ENCODE results near the gene GOLPH3.
"Not testable (repeated sequence)": the region's sequence is repeated elsewhere in the genome, so short reads cannot be mapped to it uniquely, and the experiment has no call there.

GOLPH3 gene

DNA sequence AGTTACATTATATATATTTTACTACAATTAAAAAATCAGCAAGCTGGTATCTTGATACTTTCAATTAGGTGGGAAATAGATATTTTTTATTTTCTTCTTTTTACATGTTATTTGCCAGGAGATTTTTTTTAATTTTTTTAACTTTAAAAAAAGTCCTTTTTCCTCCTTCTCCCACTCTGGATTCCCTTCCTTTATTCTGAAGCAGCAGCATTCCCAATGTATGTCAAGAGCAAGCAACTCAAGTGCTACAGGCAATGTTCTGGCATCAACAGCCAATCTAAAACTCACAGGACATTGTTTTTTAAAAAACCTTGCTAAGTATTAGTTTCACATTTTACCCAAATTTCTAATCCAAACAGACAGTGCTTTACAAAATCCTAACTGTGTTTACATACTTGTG, 41.4 kb downstream of the GOLPH3 start:
- DNase-seq = no peak

DNA sequence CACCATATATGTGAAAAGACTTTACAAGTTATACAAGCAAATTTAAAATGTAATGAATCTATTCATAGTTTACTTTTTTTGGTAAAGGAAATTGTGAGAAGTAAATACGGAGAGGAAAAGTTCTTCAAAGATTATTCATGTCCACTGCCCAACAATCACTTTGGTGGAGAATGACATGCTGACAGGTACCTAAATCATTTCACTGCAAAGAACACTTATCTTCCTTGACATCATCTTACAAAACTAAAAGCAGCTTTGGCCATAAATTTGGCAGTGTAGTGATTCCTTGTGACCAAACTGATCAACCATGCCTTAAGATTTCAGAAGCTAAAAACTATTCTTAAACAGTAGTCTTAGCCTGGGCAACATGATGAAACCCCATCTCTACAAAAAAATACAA, 42.5 kb downstream of the GOLPH3 start:
- no peak for DNase-seq

DNA sequence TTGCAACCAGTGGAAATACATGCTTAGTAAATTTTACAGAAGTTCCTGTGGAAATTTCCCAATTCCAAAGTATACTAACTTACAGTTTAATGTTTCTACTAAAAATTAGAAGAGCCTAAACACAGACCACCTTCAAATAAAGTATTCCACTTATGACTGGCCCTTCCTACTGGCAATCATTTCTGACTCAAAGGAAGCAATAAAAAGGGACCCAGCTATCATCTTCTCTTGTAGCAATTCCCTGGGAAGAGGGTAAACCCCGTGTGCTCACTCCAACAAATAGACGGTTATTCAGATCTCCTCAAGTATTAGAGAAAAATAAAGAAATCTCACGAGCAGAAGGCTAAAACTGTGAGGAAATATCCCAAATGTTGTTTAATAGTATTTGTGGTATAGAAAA, 43.3 kb downstream of the GOLPH3 start:
- no peak for DNase-seq

DNA sequence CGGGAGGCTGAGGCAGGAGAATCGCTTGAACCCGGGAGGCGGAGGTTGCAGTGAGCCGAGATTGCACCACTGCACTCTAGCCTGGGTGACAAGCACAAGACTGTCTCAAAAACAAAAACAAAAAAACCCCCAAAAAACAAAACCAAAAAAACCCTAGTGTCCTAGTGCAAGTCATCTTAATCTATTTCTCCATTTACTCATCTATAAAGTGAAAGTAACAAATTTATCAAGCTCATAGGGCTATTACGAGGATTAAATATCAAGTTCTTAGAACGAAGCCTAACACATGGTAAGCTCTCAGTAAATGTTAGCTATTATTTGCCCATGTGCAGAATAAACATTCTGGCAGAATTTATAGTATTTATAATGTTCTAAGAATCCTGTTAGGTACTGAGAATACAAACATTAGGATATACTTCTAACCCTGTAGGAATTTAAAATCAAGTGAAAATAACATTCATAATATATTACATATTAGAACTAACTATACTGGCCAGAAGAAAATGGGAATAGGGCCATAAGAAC, 45.0 kb downstream of the GOLPH3 start:
- DNase-seq = no peak

DNA sequence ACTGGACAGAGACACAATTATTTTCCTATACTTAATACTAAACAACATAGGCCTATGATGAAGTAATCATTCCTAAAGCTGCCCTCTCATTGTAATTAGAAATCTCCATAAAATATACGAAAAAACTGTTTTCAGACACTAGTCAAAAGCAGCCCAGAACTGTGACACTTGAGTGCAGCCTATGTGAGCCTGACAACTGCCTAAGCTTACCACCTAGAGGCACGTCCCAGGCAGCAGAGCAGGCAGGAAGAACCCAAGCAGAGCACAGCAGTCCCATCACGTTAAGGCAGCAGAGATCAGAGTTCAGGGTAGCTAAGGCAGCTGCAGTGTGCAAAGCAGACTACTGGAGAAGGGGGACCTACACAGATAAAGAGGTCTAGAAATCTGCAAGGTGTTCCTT, 46.4 kb downstream of the GOLPH3 start:
- no peak for DNase-seq

DNA sequence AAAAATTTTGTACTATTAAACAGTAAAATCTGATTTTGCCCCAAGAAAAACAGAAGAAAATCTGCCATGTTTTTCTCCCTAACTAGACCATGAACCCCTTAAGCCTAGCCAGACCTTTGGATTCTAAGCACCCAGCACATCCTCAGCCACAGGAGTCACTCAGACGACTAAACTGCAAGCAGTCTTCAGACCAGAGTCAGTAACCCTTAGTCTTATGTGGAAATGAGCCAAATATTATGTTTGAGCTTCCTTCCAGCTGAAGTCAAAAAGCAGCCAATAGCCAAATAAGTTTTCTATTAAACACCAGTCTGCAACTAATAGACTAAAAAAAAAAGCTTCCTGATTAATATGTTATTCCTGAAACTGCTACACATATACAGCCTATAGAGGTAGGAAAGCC, 47.4 kb downstream of the GOLPH3 start:
- no peak for DNase-seq

DNA sequence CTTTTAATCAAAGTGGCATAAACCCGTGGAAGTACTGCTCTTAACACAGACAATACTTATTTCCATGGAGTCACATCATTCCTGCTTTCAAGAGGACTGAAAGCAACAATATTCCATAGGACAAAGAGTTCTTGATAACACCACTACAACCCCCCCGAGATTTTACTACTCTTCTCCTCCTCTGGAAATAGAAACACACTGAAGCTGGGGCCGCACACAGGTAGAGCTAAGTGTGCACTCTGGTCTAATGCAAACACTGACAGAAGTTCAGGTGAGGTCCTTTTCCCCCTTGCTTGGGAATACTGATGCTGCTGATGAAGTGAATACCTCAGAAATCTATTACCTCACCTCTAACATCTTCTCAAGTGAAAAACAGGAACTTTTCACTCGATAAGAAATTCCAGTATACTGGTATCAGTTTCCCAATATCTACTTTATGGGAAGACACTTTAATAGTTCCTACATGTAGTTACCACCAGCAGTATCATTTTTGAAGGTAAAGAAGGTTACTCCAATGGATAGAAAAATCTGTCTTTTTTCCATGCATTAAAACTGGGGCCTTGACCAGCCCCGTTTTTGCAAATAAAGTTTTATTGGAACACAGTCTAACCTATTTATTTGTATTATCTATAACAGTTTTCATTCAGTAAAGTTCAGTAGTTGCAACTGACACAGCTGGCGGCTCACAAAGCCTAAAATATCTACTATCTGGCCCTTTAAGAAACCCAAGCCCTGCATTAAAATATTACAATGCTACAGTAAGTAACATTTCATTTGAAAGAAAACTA, 50.0 kb downstream of the GOLPH3 start:
- no peak for DNase-seq

DNA sequence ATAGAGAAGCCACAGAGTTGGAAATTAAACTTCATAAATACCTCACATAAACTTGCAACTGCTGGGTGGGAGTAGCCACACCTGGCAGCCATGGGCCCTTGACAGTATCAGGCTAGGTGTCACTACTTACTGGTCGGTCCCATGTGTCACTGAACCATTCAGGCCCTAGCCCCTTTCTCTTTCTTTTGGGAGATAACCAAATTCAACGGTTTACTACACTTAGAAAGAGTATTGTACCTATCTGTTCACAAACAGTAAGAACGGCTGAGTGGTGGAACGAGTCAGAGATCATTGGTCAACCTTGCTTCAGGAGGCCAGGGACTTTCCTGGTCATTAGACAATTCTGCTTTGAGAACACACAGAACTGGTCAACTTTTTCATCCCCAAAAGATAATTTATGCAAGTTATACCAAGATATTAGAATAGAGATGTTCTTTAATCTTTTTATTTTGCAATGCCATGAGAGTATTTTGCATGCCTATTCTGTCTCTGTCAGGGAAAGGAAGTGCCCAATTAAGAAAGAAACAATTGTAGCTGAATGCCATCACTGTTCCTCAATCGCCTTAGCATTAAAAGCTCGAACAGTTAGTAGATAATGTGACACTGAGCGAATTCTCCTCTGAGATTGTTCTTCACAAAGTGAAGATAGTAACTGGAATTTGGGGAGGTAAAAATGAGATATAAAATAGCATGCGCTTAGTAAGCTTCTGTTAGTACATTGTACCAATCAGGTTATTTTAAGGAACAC, 50.9 kb downstream of the GOLPH3 start:
- DNase-seq = no peak

DNA sequence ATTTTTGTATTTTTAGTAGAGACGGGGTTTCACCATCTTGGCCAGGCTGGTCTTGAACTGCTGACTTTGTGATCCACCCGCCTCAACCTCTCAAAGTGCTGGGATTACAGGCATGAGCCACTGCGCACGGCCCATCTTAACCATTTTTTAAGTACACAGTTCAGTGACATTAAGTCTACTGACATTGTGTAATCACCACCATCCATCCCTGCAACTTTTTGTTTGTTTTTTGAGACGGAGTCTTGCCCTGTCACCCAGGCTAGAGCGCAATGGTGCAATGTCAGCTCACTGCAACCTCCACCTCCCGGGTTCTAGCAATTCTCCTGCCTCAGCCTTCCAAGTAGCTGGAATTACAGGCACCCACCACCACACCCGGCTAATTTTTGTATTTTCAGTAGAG, 55.2 kb downstream of the GOLPH3 start:
- DNase-seq = not testable (repeated sequence)

DNA sequence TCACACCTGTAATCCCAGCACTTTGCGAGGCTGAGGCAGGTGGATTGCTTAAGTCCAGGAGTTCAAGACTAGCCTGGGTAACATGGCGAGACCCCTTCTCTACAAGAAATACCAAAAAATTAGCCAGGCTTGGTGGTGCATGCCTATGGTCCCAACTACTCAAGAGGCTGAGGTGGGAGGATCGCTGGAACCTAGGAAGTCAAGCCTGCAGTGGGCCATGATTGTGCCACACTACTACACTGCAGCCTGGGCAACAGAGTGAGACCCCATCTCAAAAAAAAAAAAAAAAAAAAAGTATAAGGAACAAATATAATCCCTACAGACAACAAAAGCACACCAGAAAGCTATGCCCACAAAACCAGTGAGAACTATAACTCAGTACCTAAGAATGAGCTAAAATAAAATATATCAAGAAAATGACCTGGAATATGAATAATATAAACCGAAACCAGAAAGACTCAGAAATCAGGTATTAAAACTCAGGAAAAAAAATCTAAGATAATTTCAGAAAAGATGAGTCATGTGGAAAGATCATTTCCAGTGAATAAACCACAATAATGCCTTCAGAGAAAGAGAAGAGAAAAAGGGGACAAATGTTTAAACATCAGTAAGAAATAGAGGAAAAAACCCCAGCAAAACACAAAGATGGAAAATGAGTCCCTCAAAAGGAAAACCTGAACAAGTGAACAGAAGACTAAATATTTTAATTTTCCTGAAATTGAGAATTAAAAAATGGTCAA, 57.4 kb downstream of the GOLPH3 start:
- no peak for DNase-seq

DNA sequence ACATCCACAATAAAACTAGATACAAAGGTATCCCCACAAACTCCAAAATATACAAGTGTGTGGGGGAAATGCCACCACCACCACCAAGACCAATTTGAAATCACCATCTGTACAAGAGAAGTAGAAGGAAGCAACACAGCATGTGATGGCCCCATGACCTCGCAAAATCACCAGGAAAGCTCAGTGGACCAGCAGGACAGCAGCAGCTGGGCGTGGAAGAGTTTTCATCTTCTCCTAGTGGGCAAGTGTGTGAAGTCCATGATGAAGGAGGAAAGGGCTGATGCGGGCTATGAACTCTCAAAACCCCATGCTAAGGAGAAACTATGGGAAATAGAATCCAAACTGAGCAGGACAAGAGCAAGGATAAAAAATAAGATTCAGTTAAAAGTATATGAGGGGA, 58.1 kb downstream of the GOLPH3 start:
- DNase-seq = no peak

DNA sequence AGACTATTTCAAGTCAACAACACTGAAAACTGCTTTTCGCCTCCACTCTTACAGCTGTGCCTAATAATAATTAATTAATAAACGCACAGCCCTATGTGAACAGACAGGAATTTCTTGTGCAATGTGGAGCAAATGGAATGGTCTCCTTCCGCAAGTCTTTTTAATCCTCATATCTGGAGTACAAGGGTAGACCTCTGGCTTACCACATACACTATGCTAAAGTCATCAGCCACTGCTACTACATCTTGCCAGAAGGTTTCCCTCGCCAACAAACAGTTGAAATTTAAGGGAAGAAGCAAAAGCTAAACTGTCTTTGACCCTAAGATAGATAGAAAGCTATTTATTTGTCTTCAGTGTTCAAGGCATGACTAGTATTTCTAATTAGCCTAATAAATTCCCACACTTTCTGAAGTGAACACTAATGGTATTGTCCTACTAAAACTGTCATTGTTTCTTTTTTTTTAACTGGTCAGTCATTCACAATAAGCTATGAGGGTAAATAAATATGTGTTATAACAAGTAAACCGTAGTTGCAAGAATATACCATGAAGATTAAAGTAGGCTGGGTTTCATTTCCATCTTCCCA, 63.9 kb downstream of the GOLPH3 start:
- DNase-seq = no peak

DNA sequence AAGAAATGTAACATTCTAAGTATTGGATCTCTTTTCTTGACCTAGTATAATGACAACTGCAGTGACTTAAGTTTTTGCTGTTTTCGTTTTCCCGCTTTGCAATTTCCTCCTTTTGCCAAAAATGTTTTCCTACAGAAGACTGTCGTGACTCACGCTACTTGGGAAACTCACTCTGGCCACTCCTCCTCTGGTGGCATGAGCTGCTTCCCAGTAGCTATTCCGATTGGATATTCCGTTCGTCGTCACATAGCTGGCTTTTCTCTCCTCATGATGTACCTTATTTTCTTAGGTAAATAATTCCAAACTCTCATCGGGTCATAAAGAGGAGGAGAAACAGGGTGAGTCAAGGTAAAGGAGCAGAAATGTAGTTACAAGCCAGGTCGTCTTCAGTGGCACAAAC, 64.9 kb downstream of the GOLPH3 start:
- peak; percentile 78 to 88 for DNase-seq

DNA sequence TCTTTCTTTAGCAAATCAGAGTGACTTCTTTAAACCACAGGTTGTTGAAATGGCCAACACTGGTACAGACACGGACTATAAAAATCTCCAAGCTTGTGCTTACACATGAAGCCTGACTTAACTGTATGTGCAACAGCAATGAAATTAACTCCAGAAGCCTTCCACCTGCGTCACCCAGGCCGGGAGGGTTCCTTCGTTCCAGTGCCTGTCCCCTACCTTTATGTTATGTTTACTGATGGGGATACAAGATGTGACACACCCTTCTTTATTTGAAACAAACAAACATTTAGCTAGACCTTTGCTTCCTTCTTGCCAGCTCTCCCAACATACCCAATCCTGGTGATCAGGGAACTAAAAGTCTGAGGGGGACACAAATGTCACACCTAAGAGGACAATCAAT, 66.0 kb downstream of the GOLPH3 start:
- DNase-seq = no peak

DNA sequence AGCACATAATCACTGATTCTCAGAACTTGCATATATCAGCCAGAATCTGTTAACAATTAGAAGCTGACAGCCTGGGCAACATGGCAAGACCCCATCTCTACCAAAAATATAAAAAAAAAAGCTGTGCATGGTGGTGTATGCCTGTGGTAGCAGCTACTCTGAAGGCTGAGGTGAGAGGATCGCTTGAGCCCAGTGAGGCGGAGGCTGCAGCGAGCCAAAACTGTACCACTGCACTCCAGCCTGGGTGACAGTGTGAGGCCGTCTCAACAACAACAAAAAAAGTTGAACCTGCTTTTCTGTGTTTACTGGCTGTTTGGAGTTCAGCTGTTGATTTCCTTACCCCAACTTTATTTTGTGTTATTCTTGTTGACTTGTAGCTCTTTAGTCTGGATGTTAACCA, 66.8 kb downstream of the GOLPH3 start:
- DNase-seq = no peak

DNA sequence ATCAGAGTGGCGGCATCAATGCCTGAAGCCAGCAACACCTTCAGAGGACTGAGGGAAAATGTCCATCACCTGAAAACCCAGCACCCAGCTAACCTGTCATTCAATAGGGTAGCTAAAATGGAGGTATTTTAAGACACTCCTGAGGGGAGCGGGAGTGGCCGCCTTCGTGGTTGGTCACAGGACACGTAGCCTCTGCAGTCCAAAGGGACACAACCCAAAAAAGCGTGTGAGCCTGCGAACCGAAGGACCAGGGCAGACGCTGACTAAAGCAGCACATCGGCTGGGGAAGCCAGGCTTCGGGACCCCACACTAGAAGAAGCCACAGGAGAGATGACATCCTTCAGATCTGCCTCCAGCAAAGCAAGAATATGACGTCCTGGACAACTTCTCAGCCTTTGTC, 70.6 kb downstream of the GOLPH3 start:
- no peak for DNase-seq

DNA sequence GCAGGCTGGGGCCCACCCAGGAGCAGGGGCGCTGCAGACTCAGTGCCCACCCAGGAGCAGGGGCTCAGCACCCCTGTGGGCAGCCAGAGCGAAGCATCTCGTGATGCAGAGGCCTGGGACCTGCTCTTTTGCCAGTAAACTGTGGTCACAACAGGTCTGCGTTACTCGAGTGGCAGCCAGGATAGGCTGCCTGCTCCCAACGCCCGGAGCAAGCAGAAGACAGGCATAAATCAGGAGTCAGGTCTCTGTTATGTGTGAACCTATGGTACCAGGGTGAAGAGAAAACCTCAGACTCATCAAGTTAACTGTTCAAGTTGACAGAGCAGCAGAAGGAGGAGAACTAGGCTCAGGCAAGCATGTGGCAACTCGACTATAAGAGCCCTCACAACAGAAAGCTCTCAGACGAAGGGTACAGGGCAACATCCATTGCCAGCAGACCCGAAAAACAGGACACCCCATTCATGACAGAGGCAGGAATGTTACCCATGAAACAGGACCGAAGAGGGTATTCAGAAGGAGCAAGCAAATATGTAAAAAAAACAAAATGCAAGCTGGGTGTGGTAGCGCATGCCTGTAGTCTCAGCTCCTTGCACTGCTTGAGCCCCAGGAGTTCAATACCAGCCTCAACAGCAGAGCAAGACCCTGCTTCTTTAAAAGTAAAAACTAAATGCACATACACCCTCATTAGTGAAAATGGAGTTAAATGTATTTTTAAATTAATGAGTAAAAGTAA, 71.7 kb downstream of the GOLPH3 start:
- DNase-seq = no peak

DNA sequence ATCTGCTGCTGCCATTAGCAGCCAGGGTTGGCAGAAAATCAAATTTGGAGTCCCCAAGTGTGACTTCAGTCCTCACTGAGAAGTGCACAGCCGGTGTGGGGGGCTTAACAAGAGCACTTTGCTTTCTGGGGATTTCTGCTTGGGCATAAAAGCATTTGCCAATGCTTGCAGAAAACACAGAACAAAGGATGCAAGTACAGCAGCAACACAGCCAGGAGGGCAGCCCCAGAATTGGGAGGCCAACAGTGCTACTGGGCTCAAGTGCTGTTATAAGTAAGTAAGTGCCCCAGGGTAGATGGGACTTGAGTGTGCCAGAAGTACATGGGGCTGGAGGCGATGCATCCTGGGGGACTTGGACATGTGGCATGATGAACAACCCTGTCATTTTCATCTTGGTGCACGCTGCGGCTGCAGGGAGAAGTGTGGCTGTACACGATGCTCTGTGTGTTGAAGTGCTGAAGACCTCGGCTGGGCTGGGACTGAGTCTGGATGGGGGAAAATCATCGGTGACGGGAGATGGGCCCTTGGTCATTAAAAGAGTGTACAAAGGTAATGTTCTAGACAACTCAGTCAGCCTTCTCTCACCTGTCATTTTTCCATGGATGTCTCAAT, 73.3 kb downstream of the GOLPH3 start:
- DNase-seq = no peak

DNA sequence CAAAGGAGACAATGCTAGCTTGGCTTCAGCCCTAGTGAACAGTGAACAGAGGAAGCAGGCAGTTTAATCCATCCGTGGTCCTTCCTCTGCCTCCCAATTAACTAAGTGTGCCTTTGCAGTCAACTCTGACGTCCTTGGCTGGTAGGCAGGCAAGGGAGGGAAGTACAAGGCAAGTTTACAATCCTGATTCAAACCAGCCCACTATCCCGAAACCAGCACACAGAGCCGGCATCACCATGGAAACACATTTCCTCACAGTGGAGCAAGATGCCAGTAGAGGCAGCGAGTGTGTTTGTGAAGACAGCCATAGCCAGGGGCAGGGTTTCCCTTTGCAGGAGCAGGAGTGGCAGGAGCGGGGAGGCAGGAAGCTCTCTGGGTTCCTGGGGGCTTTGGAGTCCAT, 73.9 kb downstream of the GOLPH3 start:
- no peak for DNase-seq

DNA sequence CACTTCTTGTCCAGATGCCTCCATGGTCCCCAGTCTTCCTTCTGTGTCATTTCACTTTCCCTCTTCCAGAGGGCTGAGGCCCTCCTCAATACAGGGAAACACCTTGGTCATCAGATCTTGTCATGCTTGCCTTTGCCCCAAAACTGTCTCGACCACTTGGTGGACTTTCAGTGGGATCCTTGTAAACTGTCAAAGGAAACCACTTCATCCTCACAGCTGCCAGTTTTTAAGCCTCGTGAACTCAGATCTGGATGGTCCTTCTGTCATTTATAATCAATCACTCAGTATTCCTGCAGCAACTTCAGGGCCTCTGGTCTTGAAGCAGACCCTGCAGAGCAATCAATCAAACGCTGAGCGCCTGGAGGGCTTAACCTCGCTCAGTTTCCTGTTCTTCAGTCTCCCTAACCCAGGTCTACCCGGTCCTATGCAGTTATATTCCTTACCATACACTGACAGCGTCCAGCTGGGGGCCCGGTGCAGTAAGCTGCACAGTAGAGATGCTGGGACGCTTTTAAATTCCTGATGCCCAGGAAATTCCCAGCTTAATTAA, 74.6 kb downstream of the GOLPH3 start:
- DNase-seq = no peak

DNA sequence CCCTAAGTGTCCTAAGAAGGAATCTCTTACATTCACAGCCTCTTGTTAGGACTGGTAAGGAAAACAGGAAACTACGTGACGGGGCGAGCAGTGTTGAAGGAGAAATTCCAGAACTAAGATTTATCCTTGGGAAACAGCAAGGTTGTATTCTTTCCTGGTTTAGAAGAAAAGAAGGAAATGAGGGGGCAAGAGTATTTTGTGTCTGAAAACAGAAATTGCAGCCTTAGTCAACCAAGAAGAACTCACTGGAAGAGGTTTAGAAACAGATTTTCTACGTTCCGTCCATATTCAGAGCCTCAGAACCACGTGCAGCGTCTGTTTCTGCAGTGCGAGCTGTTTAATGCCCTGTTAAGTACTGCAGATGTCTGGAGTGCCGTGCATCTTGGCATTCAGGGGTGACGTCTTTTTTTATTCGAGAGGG, 75.2 kb downstream of the GOLPH3 start:
- DNase-seq = no peak

DNA sequence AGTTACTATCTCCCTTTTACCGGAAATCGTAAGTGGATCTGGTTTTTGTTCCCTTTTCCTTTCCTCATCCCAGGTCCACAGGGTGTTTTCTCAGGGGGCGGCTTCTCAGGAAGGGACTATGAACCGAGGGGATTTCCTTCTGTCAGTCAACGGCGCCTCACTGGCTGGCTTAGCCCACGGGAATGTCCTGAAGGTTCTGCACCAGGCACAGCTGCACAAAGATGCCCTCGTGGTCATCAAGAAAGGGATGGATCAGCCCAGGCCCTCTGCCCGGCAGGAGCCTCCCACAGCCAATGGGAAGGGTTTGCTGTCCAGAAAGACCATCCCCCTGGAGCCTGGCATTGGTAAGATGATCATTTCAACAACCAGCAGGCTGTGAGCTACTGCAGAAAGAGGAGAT, 75.8 kb downstream of the GOLPH3 start:
- DNase-seq = no peak
